Right atrium auricular region (tissue), 2 donors: ENCODE data around the gene MMP25. TPM values are rescaled to one million over a fixed set of nuclear protein-coding genes. Genes with fewer than 3 reads are reported as not detected.
A peak's percentile ranks its signal among the peaks of the same experiment; 100 is the strongest.

Source experiments
- DNase-seq: peaks from one replicate; pipeline ENCODE4 v3.0.0-alpha.2; 2019; ENCODE audit warnings: low spot score
- H3K27ac ChIP-seq, 2 donors: fragments of 200-600 bp; sonication (generic); 1 replicate in 1 of 2; 2 replicates in 1 of 2; pipeline ENCODE4 v1.5.1; 2016 to 2019
- H3K27me3 ChIP-seq, 2 donors: fragments of 200-600 bp; sonication (generic); one replicate each; pipeline versions ENCODE4 v1.5.1 to v1.6.0; 2017 to 2019
- H3K36me3 ChIP-seq: fragments of 200-600 bp; sonication (generic); one replicate; pipeline ENCODE4 v1.5.1; 2016
- H3K4me1 ChIP-seq, 2 donors: fragments of 200-600 bp; sonication (generic); one replicate each; pipeline versions ENCODE4 v1.5.1 to v1.6.0; 2017 to 2019
- H3K4me3 ChIP-seq, 2 donors: fragments of 200-600 bp; sonication (generic); 1 replicate in 1 of 2; 2 replicates in 1 of 2; pipeline ENCODE4 v1.5.1; 2017 to 2019; ENCODE audit warnings: mild to moderate bottlenecking in 1 of 2, moderate library complexity in 1 of 2
- H3K9me3 ChIP-seq, 2 donors: fragments of 200-600 bp; sonication (generic); one replicate each; pipeline ENCODE4 v1.5.1; 2019
- total RNA-seq, 2 donors: library from RNA; depleted of rRNA; stranded (reverse); fragments of >200 nt; gene quantifications; one replicate each; pipeline ENCODE4 v1.1.0, GENCODE V29; 2016
- TF ChIP-seq, protein P1 (sequence below), 2 donors: fragments of 200-600 bp; sonication (generic); IDR thresholded peaks; one replicate each; pipeline ENCODE4 v1.5.1; 2019; ENCODE audit warnings: antibody characterized with exemption in 2 of 2

Gene MMP25
- total RNA-seq, 2 donors from 2014 or later, result 0.30 to 1.7 TPM

GRCh38 chr16:3022684-3023414 is 23.5 kb upstream of the MMP25 start:
- Histone ChIP-seq H3K9me3 (no peaks in the 10 kb centered on the region), H3K27ac (peak overlapping the region; percentile 95 to 99), H3K4me1 (peaks cover 0 to 54% of the 10 kb centered on the region in 2 donors), H3K36me3 (peaks cover 13% of the 10 kb centered on the region), H3K27me3 (peaks cover 0 to 7% of the 10 kb centered on the region in 2 donors), H3K4me3 (peak overlapping the region; percentile 46 to 74)
- TF ChIP-seq, protein P1, sequence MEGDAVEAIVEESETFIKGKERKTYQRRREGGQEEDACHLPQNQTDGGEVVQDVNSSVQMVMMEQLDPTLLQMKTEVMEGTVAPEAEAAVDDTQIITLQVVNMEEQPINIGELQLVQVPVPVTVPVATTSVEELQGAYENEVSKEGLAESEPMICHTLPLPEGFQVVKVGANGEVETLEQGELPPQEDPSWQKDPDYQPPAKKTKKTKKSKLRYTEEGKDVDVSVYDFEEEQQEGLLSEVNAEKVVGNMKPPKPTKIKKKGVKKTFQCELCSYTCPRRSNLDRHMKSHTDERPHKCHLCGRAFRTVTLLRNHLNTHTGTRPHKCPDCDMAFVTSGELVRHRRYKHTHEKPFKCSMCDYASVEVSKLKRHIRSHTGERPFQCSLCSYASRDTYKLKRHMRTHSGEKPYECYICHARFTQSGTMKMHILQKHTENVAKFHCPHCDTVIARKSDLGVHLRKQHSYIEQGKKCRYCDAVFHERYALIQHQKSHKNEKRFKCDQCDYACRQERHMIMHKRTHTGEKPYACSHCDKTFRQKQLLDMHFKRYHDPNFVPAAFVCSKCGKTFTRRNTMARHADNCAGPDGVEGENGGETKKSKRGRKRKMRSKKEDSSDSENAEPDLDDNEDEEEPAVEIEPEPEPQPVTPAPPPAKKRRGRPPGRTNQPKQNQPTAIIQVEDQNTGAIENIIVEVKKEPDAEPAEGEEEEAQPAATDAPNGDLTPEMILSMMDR (IDR thresholded peaks at IDR 0.05), result no peak
- DNase-seq, result no peak

GRCh38 chr16:3023415-3023668 is 23.0 kb upstream of the MMP25 start:
- no peak for DNase-seq

DNA sequence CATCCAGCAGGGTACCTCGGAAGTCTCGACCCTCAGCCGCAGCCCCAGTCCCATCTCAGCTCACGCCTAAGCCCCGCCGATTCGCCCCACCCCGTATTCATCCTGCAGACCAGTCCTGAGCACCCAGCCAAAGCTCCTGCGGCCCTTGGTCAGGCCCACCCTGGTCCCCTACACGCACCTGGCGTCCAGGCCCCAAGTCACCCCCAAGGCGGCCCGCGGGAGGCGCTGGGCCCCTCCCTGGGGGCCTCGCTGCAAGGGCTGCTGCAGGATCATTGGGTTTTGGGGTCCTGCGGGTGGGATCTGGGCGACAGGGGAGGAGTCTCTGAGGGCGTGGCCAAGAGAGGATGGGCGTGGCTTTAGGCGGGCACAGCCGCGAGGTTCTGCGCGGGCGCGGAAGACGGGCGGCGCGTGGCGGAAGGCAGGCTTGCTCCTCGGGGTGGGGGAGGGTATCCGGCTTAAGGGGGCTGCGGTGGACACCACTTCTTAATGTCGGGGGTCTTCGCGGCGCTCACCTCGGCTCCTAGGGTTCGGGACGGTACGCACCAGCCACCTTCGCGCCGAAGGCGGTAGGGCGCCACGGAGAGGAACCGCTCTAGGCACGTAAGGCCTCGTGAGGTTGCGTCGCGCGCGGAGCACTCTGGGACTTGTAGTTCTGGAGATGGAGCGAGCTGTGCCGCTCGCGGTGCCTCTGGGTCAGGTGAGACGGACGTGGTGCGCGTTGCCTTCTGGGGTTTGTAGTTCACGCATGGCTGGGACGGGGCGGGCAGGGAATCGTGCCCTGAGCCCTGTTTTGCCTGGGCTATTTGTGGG is 22.5 kb upstream of the MMP25 start, which contains the start of the genes HCFC1R1 and THOC6:
TSS of gene HCFC1R1 (minus strand) at position 274 of the 810 bp plus-strand sequence. CDS start at position 273, 1 bp downstream.
TSS of gene THOC6 (plus strand) at position 367 of the 810 bp plus-strand sequence. CDS start at position 659, 292 bp downstream.
- H3K4me3 ChIP-seq, result peak within 1 kb of the TSS; percentile 46 to 74
- TF ChIP-seq, protein P1 (IDR thresholded peaks at IDR 0.05), result peak in 1 of 2 donors; percentile 14
- H3K27ac ChIP-seq, result peak within 1 kb of the TSS; percentile 95 to 99
- peak; percentile 99 for DNase-seq
- H3K9me3 ChIP-seq, result no peaks in the 10 kb centered on the region
- peaks cover 13% of the 10 kb centered on the region for H3K36me3 ChIP-seq
- H3K27me3 ChIP-seq, result no peaks in the 10 kb centered on the region
- H3K4me1 ChIP-seq, result peaks cover 0 to 55% of the 10 kb centered on the region in 2 donors

More at GRCh38 chr16:3023415-3023668, 23.0 kb upstream of the MMP25 start:
- Histone ChIP-seq H3K27me3 (peaks cover 0 to 2% of the 10 kb centered on the region in 2 donors), H3K27ac (peak overlapping the region; percentile 95 to 99), H3K36me3 (peaks cover 13% of the 10 kb centered on the region), H3K4me1 (peaks cover 0 to 51% of the 10 kb centered on the region in 2 donors), H3K9me3 (no peaks in the 10 kb centered on the region), H3K4me3 (peak overlapping the region; percentile 46 to 74)
- TF ChIP-seq, protein P1 (IDR thresholded peaks at IDR 0.05), result no peak

DNA sequence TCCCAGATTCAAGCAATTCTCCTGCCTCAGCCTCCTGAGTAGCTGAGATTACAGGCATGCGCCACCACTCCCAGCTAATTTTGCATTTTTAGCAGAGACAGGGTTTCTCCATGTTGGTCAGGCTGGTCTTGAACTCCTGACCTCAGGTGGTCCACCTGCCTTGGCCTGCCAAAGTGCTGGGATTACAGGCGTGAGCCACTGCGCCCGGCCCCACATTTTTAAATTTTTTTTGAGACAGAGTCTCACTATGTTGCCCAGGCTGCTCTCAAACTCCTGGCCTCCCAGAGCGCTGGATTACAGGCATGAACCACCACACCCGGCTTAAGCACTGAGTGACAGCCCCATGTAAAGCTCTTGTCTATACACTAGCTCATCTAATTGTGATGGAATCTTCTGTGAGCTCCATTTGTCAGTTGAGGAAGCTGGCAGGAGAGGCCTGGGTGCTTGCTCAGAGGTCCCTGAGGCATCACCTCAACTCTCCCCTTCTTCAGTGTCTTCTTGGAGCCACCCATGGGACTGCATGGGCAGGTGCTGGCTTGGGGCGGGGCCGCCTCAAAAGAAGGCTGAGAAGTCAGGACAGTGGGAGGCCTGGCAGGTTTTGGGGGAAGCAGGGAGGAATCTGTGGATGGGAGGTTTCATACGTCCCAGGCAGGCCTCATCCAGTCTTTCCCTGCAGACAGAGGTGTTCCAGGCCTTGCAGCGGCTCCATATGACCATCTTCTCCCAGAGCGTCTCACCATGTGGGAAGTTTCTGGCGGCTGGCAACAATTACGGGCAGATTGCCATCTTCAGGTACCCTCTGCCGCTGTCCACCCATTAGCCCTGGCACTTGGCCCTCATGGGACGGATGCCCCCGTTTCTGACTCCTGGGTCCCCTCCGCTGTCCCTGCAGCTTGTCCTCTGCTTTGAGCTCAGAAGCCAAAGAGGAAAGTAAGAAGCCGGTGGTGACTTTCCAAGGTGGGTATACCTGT is 21.0 kb upstream of the MMP25 start:
- Histone ChIP-seq H3K4me3 (no peak overlapping the region), H3K9me3 (no peaks in the 10 kb centered on the region), H3K27ac (no peak overlapping the region), H3K27me3 (peaks cover 3 to 4% of the 10 kb centered on the region in 2 donors), H3K36me3 (peaks cover 13% of the 10 kb centered on the region), H3K4me1 (peaks cover 0 to 57% of the 10 kb centered on the region in 2 donors)
- no peak for DNase-seq
- TF ChIP-seq, protein P1 (IDR thresholded peaks at IDR 0.05), result no peak

DNA sequence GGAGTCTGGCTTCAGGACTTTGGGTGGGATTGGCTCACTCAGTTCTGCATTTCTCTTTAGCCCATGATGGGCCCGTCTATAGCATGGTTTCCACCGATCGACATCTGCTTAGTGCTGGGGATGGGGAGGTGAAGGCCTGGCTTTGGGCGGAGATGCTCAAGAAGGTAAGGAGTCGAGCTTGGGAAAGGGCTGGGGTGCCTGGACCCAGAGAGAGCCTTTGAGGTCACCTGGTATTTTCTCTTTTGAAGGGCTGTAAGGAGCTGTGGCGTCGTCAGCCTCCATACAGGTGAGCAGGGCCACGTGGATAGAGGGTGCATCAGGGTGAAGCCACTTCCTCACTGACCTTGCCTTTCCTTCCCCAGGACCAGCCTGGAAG is 20.4 kb upstream of the MMP25 start:
- Histone ChIP-seq H3K4me3 (no peak overlapping the region), H3K36me3 (peaks cover 13% of the 10 kb centered on the region), H3K4me1 (peaks cover 0 to 52% of the 10 kb centered on the region in 2 donors), H3K9me3 (no peaks in the 10 kb centered on the region), H3K27ac (no peak overlapping the region), H3K27me3 (peaks cover 4 to 7% of the 10 kb centered on the region in 2 donors)
- TF ChIP-seq, protein P1 (IDR thresholded peaks at IDR 0.05), result no peak
- DNase-seq, result no peak
